Measurements from ENCODE around the gene CREB3L4. TPM values are rescaled to one million over a fixed set of nuclear protein-coding genes. Genes with fewer than 3 reads are reported as not detected.

The CREB3L4 gene
- total and polyA plus RNA-seq, 2 of the 13 experiments (the other 11 are each of a cell fraction or from before 2014, with no cell fraction given): 9.9 to 18.7 TPM

DNA sequence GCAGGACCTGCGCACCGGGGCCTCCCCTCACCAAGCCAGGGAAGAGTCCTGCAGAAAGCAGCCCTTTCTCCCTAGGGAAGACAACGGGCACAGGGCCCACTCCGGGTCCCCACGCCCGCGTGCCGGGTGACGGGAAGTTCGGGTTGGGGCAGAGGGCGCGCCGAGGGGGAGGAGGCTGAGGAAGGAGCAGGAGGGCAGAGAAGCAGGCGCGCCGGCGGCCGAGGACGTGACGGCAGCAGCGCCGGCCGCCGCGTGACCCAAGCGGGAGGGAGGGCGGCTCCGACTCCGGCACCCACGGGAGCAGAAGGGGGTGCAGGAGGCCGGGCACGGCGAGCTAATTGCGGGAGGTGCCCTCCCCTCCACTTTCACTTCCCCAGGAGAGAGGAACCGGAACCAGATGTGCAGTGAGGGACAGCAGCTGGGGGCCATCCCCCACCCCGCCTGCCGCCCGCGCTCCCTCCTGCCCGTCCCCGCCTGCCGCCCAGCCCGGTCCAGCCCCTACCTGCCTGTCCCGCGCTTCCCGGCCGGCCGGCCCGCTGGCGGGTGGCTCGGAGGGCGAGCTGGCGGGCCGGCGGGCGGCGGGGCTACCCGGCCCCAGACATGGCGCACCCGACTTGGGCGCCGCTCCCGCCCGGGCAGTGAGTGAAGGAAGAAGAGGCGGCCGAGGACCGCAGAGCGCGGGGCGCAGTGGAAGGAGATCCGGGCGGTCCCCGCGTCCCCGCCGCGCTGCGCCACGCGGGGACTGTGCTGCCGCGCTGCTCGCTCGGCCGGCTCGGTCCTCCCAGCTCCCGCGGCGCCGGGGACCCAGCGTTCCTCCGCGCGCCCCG lies 21.7 kb upstream of the CREB3L4 start (continued):
- TF ChIP-seq, protein P1, sequence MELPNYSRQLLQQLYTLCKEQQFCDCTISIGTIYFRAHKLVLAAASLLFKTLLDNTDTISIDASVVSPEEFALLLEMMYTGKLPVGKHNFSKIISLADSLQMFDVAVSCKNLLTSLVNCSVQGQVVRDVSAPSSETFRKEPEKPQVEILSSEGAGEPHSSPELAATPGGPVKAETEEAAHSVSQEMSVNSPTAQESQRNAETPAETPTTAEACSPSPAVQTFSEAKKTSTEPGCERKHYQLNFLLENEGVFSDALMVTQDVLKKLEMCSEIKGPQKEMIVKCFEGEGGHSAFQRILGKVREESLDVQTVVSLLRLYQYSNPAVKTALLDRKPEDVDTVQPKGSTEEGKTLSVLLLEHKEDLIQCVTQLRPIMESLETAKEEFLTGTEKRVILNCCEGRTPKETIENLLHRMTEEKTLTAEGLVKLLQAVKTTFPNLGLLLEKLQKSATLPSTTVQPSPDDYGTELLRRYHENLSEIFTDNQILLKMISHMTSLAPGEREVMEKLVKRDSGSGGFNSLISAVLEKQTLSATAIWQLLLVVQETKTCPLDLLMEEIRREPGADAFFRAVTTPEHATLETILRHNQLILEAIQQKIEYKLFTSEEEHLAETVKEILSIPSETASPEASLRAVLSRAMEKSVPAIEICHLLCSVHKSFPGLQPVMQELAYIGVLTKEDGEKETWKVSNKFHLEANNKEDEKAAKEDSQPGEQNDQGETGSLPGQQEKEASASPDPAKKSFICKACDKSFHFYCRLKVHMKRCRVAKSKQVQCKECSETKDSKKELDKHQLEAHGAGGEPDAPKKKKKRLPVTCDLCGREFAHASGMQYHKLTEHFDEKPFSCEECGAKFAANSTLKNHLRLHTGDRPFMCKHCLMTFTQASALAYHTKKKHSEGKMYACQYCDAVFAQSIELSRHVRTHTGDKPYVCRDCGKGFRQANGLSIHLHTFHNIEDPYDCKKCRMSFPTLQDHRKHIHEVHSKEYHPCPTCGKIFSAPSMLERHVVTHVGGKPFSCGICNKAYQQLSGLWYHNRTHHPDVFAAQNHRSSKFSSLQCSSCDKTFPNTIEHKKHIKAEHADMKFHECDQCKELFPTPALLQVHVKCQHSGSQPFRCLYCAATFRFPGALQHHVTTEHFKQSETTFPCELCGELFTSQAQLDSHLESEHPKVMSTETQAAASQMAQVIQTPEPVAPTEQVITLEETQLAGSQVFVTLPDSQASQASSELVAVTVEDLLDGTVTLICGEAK (IDR thresholded peaks at IDR 0.05): no peak
- TF ChIP-seq, protein P1 (CRISPR knock-in tag; IDR thresholded peaks at IDR 0.05): peak; percentile 43; the same call in 1 of the 2 replicates
- TF ChIP-seq SAFB2 (CRISPR knock-in tag; IDR thresholded peaks at IDR 0.05; ENCODE audit: borderline replicate concordance, low read depth) (0 out of 2 replicates have a peak, but pooled peaks have one; percentile 46), ARID4A (CRISPR knock-in tag; IDR thresholded peaks at IDR 0.05; ENCODE audit: borderline replicate concordance) (peak; percentile 49), SALL1 (CRISPR knock-in tag; IDR thresholded peaks at IDR 0.05) (0 out of 2 replicates have a peak, but pooled peaks have one; percentile 25), HNRNPK (IDR thresholded peaks at IDR 0.05; ENCODE audit: low read depth, low read length, poor library complexity, severe bottlenecking) (peak; percentile 79), KMT2A (CRISPR knock-in tag; IDR thresholded peaks at IDR 0.05) (peak; percentile 72; the same call in 1 of the 2 replicates), ZNF790 (CRISPR knock-in tag; IDR thresholded peaks at IDR 0.05; ENCODE audit: borderline replicate concordance) (peak; percentile 67; the same call in 1 of the 2 replicates), ZBTB7A (CRISPR knock-in tag; IDR thresholded peaks at IDR 0.05) (no peak), ZNF451 (CRISPR knock-in tag; IDR thresholded peaks at IDR 0.05) (no peak), PPARG (CRISPR knock-in tag; conservative IDR thresholded peaks at IDR 0.05) (0 out of 2 replicates have a peak, but pooled peaks have one; percentile 20), ZNF746 (CRISPR knock-in tag; IDR thresholded peaks at IDR 0.05) (0 out of 2 replicates have a peak, but pooled peaks have one; percentile 20)
- TF ChIP-seq, protein P2, sequence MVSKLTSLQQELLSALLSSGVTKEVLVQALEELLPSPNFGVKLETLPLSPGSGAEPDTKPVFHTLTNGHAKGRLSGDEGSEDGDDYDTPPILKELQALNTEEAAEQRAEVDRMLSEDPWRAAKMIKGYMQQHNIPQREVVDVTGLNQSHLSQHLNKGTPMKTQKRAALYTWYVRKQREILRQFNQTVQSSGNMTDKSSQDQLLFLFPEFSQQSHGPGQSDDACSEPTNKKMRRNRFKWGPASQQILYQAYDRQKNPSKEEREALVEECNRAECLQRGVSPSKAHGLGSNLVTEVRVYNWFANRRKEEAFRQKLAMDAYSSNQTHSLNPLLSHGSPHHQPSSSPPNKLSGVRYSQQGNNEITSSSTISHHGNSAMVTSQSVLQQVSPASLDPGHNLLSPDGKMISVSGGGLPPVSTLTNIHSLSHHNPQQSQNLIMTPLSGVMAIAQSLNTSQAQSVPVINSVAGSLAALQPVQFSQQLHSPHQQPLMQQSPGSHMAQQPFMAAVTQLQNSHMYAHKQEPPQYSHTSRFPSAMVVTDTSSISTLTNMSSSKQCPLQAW (CRISPR knock-in tag; IDR thresholded peaks at IDR 0.05): peak; percentile 63; the same call in 1 of the 2 replicates

Measured in HepG2 (cell line).